GM11168 (cell line): ENCODE data around the gene RPL27.
"Not testable (repeated sequence)": the region's sequence is repeated elsewhere in the genome, so short reads cannot be mapped to it uniquely, and the experiment has no call there.

Experiments used
- in situ Hi-C: fragments of 300-500 bp; cut with MboI; formaldehyde crosslinking; loops from one replicate; pipeline ENCODE4 v1.12.0; 2022; ENCODE audit warnings: low sequenced_read_pairs; ENCODE audit not compliant: unreplicated experiment

Gene RPL27

DNA sequence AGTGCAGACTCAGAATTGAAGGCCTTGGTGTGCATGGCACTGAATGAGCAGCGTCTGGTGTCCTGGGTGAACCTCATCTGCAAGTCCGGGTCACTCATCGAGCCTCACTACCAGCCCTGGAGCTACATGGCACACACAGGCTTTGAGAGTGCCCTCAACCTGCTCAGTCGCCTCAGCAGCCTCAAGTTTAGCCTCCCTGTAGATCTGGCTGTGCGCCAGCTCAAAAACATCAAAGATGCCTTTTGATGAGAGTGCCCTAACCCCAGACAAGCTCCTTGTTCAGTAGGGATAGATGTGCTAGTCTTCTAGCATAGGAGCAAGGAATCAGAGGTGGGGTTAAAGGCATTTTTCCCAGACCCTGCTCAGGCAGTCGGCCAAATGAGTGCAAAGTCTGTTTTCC lies 6.7 kb upstream of the RPL27 start:
- in situ Hi-C loops: no loop called here

DNA sequence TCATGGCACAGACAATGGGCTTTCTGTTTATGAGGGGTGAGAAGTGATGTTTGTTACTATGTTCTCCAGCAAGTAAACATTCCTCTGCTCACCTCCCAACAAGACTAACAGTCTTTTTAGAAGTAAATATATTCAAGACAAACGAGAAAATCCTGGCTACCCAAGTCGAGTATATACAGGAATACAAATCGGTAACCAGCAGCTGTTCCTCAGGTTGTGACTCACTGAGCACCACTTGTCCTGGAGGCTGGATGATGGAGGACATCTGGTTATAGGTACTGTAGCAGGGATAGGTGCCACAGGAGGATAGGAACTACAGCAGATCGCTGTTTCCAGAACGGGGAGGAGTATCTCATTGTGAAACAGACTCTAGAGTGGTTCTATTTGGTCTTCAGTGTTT lies 5.3 kb upstream of the RPL27 start:
- in situ Hi-C loops: no loop called here

DNA sequence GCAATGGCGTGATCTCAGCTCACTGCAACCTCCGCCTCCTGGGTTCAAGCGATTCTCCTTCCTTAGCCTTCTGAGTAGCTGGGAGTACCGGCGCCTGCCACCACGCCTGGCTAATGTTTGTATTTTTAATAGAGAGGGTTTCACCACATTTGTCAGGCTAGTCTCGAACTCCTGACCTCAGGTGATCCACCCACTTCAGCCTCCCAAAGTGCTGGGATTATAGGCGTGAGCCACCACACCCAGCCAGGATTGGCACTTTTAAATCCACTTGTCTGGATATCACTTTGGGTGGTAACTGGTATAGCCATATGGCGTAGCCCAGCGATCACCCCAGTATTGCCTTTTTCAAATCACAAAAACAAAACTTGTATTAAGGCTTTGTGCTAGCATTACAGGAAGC lies 4.3 kb upstream of the RPL27 start:
- in situ Hi-C loops: not testable (repeated sequence)

DNA sequence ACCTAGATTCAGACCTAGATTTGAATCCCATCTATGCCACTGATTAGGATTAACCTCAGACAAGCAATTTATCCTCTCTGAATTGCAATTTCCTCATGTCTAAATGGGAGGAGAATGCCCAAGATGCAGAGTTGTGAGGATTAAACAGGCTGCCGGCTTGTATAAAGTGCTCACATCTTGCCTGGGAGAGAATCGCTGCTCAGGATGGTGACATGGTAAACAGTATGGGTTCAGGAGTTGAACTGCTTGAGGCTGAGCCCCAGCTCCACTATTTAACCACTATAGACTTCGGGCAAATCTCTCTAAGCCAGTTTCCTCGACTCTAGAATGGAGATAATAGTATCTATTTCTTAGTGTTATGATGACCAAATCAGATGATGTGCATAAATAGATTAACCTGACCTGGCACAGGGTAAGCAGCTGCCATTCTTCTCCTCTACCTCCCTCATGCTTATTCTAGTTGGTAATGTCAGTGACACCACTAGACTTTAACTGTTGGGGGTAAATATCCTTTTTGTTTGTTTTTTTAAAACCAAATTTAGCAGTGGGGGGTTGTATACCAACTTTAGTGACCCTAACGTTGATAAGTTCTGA lies 732 bp upstream of the RPL27 start:
- in situ Hi-C loops: no loop called here

DNA sequence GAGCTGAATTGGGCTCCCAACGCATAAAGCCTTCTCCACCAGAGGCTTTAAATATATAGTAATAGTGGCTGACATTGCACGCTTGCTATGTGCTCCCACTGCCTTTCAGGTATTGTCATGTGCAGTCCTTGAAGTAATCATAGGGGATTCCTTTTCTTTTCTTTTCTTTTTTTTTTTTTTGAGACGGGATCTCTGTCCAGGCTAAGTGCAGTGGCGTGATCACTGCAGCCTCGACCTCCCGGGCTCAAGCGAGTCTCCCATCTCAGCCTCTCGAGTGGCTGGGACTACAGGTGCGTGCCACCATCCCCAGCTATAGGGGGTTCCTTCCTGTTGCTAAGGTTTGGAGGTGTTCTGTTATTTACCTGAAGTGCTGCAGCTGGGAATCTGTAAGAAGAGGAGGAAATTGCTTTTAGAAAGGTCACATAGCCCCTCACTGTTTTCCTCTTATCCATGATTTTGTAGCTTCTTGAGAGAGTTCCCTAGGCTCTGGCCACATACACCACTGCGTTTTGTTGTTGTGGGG lies 845 bp downstream of the RPL27 start:
- in situ Hi-C loops: no loop called here

DNA sequence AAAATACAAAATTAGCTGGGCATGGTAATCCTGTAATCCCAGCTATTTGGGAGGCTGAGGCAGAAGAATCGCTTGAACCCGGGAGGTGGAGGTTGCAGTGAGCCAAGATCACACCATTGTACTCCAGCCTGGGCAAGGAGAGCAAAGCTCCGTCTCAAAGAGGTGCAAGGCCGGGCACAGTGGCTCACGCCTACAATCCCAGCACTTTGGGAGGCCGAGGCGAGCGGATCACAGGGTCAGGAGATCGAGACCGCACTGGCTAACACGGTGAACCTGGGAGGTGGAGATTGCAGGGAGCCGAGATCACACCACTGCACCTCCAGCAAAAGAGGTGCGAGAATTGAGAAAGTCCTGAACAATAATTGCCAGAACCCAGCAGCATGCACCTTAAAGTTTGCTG lies 2.7 kb downstream of the RPL27 start:
- in situ Hi-C loops: not testable (repeated sequence)

DNA sequence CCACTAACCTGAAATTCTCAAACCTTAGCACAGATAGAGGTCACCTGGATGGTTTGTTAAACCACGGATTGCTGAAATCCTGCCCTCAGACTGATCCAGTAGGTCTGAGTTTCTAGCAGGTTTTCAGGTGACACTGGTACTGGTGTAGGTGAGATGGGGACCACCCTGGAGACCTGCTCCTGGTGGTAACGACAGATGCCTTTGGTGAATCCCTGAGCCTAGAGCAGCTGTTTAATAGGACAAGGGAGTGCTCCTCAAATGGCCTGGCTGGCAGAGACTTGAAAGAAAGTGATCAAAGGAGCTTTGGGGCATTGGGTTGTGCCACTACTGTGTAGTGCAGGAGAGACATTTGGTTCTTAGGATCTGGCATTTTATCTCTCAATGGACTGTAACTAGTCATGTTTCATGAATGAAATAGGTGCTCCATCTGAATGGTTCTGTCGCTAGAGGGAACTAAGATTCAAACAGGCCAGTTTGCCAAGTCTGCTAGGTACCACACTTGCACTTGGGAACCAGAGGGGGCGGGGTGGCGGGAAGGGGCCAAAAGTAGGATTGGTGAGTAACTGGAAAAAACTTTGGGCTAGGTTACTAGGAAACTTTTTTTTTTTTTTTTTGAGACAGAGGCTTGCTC lies 5.4 kb downstream of the RPL27 start:
- in situ Hi-C loops: no loop called here

DNA sequence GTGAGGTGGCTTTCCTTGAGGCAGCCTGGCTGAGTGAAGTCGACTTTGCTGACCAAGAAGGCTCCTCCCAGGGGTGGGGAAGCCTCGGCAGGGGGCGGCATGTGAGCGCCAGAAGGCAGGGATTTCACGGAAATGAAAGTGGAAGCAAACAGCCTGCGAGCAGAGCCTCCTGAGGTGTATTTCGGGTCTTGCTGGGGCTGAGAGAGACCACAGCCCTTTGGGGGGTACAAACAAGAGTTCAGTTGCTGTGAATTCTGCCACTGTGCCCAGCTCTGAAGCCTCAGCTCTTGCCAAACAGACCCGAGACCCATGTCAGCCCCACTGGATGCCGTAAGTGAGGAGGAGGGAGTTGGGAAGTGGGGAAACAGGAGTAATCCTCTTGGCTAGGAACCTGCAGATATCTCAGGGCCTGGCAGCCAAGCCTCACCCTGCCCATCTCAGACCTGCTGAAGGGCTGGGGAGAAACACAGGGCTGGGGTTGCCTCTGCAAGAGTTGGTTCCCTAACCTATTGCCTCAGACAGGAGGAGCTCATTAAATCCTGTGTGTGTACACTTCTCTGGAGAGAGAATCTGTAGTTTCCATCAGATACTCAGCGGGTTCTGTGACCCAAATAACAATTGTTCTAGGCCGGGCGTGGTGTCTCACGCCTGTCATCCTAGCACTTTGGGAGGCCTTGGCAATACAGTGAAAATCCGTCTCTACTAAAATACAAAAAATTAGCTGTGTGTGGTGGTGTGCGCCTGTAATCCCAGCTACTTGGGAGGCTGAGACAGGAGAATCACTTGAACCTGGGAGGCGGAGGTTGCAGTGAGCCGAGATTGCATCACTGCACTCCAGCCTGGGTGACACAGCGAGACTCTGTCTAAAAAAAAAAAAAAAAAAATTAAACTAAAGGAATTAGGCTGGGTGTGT lies 8.7 kb downstream of the RPL27 start, which contains the start of gene IFI35:
TSS of gene IFI35 (plus strand) at position 146 of the 913 bp plus-strand sequence. CDS start at position 310, 164 bp downstream.
- in situ Hi-C loops: no loop called here

DNA sequence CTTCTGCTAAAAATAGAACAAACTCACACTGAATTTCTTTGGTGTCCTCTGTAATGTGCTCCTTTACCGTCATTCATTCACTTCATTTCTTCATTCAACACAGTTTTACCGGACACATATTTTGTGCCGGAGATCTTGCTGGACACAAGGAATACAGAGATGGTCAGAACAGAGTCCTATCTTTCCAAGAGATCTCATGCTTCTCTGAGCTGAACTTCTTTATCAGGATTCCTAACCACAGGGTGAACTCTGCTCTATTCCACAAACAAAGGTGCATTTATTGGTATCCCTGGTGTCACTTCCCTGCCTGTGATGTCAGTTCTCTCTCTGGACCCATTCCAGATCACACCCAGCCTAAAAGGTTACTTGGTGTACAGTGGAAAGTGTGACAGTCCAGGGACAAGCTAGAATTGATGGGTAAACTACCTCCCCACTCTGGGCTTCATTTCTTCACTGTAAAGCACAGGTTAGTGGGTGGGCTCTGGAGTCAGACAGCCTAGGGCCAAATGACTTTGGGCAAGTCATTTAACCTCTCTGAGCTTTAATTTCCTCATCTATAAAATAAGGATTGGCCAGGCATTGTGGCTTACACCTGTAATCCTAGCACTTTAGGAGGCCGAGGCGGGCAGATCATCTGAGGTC lies 12.6 kb downstream of the RPL27 start:
- in situ Hi-C loops: no loop called here

DNA sequence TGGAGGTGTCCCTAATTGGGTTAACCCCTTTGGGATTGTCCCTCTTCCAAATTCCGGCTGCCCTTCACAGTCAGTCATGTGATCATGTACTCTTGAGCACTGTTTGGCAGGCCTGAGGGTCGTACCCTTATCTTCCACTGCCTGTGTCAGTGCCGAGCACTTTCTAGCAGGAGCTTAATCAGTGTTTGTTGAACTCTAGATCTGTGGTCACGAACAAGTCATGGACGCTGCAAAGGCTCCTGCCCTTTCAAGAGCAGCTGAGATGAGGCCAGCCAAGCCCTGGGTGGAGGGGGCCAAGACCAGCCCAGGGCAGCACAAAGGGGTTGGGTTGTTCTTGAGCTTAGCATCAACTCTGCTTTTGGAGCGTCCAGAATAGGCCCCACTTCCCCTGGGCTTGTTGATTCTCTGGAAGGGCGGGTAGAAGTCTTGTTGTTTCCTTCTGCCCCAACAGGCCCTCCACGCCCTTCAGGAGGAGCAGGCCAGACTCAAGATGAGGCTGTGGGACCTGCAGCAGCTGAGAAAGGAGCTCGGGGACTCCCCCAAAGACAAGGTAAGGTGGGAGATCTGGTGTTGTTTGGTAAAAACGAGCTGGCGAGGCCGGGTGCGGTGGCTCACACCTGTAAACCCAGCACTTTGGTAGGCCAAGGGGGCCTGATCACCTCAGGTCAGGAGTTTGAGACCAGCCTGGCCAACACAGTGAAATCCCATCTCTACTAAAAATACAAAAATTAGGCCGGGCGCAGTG lies 13.7 kb downstream of the RPL27 start:
- in situ Hi-C loops: no loop called here

DNA sequence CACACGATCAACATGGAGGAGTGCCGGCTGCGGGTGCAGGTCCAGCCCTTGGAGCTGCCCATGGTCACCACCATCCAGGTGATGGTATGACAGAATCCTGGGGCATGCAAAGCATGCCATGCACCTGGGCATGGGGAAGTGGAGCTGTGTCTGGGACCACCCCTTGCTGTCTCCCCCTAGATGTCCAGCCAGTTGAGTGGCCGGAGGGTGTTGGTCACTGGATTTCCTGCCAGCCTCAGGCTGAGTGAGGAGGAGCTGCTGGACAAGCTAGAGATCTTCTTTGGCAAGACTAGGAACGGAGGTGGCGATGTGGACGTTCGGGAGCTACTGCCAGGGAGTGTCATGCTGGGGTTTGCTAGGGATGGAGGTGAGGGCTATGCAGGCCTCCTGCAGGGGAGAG lies 15.1 kb downstream of the RPL27 start:
- in situ Hi-C loops: no loop called here

DNA sequence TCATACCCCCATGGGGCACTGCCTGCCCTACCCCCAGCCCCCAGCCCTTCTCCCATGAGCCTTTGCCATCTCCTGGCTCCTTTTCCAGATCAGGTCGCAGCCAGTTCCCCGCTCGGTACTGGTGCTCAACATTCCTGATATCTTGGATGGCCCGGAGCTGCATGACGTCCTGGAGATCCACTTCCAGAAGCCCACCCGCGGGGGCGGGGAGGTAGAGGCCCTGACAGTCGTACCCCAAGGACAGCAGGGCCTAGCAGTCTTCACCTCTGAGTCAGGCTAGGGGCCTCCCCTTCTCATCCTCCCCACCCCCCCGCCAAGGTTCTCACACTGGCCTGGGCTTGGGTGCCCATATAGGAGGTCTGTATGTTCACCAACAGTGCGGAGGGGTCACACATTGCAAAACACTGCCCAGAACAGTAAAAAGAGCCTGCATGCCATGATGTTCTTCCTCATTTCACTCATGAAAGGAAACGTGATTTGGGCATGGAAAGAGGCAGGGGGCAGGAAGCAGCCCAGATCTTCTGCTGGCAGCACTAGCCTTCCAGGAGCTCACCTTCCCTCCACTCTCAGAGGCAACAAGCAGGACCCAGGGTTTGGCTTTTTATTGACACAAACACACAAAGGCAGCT lies 15.9 kb downstream of the RPL27 start:
- in situ Hi-C loops: no loop called here

DNA sequence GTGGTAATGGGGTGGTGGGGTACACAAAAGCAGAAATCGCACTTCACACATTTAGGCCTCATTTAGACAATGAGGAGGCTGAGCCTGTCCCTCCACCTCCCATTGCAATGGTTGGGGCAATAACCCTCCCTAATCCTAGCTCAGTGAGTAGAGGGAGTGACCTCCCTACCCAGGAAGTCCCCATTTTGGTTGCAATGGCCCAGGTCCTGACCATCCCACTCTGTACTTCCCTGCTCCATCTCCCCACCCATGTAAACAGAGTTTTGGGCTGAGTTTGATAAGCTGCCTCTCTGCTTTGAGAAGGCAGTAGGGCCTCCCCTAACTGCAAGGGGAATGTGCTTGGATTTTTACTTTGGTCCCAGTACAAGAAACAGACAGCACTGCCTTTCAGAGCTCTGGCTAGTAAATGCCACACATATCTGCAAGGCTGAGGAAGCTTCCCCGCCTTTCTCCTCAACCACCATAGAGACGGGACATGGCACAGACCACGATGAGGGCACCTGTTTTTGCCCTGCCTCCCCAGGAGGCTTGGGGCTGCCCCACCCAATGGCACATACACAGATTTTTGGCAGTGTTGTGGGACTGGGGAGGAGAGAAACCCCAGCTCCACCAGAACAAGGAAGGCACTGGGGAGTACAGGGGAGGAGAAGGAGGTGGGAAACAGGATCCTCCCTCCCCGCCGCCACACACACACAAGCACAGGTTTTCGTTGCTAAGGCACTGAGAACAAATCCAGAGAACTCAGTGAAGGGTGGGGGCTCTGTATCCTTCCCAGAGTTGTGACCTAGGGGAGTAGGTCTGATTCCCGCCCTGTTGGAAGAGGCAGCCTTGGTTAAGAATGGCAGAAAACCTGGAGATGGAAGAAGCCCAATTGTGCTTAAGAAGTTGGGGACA lies 16.7 kb downstream of the RPL27 start:
- in situ Hi-C loops: no loop called here

DNA sequence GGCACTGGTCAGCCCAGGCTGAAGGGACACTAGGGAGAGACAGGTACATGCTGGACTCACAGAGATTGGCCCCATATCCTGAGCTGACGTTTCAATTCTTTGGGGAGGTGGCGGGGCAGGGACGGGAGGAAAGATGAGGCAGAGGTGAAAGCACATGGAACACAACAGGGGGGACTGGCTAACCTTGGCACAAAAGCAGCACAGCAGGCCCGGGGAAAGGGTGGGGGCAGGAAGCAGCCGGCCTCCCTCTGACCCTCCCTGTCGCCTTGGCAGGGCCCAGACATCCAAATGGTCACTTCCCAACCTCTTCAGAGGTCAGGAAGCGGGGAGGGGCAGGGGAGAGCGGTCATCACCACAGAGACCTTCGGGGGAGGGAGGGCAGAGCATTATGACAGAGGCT lies 17.4 kb downstream of the RPL27 start:
- in situ Hi-C loops: no loop called here

DNA sequence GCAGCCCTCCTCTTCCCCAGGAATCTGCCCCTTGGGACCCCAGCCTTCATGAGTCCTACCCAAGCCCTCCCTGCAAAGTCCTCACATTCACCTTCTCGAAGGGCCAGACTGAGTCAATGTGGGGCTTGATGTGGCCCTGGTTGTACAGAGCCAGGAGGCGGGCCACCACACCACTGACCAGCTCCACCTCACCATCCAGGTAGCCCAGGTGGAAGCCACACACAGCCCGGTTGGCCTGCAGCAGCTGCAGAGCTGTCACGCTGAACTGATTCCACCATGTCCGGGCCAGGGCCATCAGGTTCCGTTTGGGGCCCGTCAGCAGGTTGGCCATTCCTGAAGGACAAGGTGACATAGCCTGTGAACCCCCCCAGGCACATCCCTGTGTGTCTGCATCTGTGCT lies 18.0 kb downstream of the RPL27 start:
- in situ Hi-C loops: no loop called here

DNA sequence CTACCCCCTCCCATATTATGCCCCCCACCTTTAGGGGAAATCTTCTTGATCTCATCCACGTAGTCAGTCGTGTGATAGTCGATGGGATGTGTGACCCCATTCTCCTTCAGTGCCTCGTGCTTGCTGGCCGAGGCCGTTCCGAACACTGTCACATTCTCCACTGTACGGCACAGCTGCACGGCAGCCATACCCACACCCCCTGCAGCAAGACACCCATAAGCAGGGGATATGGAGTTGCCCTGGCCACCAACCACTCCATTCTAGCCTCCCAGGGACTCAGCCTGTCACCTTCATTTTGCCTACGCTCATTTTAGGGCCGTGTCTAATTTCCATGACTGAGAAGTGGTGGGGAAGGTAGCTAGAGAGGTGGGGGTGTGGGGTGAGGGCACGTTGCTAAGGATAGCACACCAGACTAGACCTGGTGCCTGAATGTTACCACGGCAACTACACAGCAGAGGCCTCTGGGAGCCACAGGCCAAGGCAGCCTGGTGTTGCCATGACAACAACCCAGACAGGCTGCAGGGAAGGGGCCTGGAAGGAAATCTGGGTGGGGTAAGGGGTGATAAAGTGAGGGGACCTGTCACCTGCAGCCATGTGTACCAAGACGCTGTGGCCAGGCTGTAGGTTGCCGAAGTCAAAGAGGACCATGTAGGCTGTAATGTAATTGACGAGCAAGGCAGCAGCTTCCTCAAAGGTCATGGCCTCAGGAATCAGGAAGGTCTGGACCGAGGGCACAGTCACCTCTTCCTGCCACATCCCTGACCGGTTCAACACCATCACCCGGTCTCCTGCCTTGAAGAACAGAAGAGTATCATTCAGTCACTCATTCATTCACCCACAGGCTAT lies 20.0 kb downstream of the RPL27 start:
- in situ Hi-C loops: no loop called here

DNA sequence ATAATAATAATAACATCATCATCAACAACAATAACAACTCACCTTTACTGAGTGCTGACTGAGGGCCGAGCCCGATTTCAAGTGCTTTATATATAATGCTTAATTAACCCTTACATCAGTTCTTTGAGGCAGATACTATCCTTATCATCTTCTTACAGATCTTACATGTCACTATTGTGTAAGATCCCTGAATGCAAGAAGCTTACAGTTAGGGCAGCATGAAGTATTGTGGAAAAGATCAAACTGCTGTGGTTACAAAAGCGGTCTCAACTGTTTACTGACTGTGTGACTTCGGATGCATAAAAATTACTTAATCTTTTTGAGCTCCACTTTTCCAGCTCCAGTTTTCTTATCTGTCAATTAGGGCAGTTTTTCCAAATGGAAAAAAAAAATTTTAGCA lies 20.7 kb downstream of the RPL27 start:
- in situ Hi-C loops: no loop called here

DNA sequence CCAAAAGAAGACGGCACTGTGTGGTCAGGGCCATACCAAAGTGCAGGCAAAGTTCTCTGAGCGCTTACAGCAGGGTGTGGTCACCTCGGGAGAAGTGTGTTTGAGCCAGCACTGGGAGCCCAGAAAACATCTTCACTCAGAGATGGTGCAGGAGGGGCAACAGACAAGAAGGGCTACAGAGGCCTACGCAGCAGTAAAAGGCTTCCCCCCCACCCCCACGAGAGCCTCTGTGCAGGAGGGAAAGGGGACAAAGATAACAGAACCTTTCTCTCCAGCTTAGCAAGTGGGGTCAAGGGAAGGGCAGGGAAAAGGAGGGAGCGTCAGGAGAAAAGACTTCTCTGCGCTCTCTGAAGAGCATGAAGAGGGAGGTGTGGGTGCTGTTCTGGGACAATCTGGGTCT lies 21.2 kb downstream of the RPL27 start:
- in situ Hi-C loops: no loop called here
